ENCODE results near the gene C15orf39.

C15orf39 gene

DNA sequence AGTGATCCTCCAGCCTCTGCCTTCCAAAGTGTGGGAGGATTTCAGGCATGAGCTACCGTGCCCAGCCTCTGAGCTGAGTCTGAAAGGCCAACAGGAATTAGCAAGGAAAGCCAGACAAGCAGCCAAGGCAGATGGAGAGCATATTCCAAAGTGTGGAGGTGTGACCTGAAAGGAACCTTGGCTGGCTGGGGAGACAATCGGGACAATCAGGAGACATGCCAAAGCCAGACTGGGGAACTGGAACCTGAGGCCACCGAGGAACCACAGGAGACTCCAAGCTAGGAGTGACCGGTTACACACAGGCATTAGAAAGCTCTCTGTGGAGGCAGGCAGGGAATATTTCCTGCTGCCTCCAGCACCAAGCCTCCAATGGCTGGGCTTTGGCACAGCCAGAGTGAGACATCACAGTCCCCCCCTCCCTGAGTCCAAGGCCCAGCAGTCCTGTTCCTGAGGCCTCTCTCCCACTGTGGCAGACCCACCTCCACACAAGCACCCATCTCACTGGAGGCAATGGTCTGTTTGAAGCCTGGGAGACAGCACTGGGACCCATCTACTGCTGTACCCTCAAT is 4.5 kb upstream of the C15orf39 start:
- no peak for DNase-seq (ENCODE audit: low read depth in 2 of 2)

DNA sequence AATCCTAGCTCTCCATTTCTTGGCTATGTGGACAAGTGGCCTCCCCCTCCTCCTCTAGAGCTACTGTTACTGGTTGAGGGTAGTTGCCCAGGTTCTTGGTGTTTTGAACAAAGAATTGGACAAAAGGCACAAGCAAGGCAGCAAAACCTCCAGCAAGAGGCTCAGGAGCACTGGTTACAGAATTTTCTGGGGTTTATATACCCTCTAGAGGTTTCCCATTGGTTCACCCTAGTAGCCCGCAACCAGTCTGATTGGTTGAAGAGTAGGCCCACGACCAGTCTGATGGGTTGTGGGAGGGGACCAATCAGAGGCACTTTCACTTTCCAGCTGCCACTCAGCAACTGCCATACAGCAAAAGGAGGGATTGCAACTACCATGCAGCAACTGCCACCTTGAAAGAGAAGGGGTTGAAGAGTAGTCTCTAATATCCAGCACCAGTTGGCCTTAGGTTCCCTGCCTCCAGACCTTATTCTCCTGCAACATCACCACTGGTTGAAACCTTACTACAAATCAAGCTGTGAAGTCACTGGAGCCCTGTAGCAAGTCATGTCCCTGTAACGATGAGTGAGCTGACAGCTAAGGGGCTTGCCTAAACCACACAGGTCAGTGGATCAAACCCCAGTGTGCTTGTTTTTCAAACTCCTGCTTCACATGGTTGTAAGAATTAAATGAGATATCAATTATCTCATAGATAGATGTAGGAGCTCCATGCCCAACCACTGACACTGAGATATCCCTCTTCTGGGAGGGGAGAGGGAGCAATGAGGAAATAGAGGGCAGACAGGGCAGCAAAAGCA is 2.9 kb upstream of the C15orf39 start:
- no peak for DNase-seq (ENCODE audit: low read depth in 2 of 2)

DNA sequence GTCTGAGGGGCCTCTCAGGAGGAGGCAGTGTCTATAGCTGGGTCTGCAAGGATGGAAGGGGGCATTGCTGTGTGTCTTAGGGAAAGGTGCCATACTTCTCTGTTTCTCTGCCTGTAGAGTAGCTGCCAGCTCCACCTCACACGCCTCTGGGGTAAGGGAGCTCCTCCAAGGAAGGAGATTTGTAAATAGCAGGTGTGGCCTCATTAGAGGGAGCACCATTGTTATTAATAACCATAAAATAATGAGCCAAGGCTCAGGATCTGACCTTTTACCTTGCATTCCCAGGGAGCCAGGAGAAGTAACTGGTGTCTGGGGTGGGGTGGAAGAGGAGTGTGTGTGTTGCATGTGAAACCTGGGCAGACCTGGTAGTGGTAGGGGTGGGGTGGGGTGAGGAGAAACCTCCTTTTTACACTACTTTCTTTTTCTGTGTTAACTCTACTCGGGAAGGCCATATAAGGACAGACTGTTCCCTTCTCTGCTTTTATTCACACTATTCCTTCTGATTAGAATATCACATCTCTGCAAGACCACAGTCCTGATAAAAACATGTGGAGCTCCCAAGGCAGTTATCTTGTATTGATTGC is 2.2 kb upstream of the C15orf39 start:
- no peak for DNase-seq (ENCODE audit: low read depth in 2 of 2)

DNA sequence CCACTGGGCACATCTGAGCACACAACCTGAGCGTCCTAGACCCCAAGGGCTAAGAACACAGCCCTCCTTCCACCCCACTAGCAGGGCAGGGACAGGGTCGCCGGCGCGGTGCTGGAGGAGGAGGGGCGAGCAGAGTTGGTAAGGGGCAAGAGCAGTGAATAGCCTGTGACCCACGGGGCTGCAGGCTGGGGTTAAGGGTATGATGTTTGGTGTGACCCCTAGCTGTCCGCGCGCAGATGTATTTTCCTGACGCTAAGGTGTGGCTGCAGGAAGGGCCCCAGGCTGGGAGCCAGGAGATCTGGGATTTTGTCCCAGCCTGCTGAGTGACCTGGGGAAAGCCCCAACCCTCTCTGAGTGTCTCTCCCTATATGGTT is 1.3 kb upstream of the C15orf39 start:
- no peak for DNase-seq (ENCODE audit: low read depth in 2 of 2)

DNA sequence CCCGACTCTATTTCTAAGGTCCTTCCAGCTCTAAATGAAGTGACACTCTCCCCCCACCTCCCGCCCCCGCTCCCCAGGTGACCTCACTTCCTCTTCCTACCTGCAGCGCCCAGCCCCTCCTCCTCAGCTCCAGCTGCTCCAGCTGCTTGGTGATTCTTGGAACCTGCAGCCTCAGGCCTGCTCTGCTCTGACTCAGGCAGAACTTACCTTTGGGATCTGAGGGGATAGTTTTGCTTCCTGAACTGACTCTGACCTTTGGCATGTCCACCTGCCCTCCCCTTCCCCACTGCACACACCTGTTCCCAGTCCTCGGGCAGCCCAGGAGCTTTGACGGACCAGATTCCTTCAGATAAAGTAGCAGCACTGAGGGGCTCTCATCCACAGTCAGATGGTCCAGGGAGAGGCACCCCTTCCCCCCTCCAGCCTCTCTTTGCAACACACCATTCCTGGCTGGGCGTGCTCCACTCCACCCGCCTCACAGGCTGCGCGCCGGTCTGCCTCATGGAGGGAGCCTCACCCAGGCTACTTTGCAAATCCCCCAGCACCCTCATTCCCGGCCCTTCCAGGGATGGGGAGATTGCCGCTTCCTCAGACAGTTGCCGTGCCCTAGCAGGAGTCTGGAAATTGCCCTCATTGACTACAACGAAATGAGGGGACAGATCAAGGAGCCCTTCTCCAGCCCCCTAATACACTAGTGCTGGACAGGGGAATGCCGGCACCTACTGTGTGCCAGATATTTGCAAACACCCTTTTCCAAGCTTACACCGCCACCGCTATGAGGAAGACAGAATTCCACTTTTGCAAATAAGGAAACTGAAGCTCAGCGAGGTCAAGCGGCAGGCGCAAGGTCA is 692 bp upstream of the C15orf39 start:
- DNase-seq (ENCODE audit: low read depth in 2 of 2) = peak; percentile 14 to 32

DNA sequence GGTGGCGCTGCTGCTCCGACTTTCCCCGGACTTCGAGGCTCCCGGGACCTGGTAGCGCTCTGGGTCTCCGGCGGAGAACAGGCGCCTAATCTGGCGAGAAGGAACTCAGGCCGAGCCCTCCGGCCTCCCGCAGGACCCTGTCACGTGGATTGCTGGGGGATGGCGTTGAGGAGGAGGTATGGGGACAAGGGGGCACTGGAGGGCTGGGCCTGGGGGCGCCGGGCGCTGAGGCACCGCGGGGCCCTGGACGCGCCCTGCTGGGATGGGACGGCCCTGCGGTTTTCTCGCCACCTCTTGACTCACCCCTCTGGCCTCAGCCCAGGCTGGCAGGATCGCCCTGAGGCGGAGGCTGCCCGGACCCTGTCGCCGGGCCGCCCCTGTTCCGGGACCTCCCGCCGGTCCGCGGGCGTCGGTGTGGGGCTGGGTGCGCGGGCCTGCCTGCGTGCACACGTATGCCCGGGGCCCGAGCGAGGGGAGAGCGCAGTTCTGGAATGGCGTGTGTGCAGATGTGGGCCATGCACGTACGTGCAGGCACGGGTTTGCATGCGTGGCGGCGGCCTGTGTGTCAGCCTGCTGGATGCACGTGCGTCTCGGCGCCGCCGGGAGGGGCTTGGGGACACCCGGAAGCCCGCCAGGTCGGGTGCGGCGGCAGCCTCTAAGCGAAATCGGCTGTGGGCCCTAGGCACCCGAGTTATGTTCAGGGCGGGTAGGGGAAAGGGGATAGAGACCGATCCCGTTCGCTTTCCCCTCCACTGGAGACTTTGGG is 752 bp downstream of the C15orf39 start:
- DNase-seq (ENCODE audit: low read depth in 2 of 2) = peak; percentile 64 to 76

DNA sequence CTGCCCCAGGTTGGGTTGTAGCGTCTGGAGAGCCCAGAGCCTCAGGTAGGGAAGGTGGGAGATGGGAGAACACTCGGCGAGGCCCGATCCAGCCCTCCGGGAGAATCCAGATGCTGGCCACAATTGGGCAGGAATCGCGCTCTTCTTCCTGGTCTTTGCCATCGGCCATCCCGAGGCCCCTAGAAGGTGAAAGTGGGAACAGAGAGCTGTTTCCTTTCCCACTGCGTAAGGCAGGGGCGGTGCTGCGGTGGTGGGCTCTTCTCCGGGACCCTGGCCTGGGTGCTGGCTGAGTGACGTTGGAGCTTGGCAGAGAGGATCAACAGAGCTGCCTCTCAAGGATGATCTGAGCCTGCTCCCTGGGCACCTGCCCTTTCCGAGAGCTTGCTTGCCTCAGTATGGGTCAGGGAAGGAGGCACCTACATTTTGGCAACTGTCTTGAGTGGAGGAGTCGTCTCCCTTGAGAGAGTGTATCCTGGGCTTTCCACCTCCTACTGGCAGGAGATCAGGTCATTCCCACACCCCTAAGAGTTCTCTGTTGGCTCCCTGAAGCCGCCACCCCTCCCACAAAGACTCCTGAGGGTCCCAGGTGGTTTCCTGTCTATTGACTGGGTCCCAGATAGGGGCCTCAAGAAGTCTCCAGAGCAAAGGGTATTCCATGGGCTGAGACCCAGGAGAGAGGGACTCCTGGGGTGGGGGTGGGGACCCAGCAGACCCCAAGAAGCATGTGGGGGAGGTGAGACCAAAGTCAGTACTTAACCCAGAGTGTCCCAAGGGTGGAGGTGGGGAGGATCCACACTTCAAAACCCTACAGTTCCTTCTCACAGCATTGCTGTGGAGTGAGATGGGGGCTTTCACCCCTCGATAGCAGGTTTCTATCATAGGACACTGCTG is 1.6 kb downstream of the C15orf39 start:
- DNase-seq (ENCODE audit: low read depth in 2 of 2) = no peak

DNA sequence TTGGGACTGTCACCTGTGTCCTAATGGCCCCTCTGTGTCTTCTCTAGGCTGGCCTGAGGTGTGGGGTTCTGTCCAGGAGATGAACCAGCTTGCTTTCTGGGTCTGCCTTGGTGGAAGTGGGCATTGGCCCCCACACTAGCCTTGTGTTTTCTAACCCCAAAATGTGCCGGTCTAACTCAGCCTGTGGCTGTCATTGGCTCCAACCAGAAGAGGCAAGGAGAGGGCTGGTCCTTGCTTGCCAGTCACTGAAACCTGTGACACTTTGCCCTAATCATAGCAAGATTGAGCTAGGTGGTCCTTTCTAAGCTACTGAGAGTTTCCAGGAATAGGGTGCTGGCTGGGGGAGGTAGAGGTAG is 2.2 kb downstream of the C15orf39 start:
- no peak for DNase-seq (ENCODE audit: low read depth in 2 of 2)

DNA sequence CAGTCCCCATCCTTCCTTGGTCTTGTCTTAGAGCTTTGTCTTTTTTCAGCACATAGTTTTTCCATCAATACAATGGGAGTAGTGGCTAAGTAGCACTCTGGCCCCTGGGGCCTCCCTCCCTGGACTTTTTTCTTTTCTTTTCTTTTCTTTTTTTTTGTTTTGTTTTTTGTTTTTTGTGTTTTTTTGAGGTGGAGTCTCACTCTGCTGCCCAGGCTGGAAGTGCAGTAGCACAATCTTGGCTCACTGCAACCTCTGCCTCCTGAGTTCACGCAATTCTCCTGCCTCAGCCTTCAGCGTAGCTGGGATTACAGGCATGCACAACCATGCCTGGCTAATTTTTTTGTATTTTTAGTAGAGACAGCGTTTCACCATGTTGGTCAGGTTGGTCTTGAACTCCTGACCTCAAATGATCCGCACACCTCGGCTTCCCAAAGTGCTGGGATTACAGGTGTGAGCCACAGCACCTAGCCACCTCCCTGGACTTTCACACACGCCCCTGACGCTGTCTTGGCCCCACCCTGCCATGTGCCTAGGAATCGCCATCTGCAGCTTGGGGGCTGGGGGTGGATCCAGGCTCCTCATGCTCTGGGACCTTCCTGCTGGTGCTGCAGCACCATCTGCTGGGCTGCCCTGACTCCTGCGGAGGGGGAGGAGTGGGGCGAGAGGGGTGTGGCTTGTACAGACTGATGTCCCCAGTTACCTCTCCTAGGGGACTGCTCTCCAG is 2.8 kb downstream of the C15orf39 start:
- peak; percentile 68 to 84 for DNase-seq (ENCODE audit: low read depth in 2 of 2)

DNA sequence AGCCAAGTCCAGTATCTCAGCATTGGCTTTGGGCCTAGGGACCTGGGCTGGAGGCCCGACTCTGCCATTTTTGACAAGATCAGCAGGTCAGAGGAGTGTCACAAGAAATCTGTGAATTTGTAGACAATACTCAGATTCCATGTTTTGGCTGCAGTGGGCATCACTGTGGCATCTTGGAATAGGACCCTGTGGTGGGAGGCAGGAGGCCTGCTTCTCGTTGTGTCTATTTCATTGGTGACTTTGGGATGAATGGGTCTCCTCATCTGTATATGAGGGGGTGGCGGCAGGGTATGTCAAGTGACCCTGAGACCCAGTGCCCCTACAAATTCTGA is 3.3 kb downstream of the C15orf39 start:
- no peak for DNase-seq (ENCODE audit: low read depth in 2 of 2)

DNA sequence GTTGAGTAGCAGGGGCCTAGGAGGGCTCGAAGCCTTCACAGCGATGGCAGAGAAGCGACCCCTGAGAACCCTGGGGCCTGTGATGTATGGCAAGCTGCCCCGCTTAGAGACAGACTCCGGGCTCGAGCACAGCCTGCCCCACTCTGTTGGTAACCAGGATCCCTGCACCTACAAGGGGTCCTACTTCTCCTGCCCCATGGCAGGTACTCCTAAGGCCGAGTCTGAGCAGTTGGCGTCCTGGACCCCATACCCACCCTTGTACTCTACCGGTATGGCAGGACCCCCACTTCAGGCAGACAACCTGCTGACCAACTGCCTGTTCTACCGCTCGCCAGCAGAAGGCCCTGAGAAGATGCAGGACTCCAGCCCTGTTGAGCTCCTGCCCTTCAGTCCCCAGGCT is 4.3 kb downstream of the C15orf39 start:
- no peak for DNase-seq (ENCODE audit: low read depth in 2 of 2)

DNA sequence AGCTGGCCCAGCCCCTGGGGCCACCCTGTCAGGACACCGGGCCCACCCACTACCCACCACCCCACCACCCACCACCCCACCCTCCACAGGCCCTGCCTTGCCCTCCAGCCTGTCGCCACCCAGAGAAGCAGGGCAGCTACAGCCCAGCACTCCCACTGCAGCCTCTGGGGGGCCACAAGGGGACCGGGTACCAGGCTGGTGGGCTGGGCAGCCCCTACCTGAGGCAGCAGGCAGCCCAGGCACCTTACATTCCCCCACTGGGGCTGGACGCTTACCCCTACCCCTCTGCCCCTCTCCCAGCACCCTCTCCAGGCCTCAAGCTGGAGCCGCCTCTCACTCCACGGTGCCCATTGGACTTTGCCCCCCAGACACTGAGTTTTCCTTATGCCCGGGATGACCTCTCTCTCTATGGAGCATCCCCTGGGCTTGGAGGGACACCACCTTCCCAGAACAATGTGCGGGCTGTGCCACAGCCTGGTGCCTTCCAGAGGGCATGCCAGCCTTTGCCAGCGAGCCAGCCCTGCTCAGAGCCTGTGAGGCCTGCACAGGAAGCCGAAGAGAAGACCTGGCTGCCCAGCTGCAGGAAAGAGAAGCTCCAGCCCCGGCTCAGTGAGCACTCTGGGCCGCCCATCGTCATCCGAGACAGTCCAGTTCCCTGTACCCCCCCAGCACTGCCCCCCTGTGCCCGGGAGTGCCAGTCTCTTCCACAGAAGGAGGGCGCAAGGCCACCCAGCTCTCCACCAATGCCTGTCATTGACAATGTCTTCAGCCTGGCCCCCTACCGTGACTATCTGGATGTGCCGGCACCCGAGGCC is 5.3 kb downstream of the C15orf39 start:
- DNase-seq (ENCODE audit: low read depth in 2 of 2) = no peak

DNA sequence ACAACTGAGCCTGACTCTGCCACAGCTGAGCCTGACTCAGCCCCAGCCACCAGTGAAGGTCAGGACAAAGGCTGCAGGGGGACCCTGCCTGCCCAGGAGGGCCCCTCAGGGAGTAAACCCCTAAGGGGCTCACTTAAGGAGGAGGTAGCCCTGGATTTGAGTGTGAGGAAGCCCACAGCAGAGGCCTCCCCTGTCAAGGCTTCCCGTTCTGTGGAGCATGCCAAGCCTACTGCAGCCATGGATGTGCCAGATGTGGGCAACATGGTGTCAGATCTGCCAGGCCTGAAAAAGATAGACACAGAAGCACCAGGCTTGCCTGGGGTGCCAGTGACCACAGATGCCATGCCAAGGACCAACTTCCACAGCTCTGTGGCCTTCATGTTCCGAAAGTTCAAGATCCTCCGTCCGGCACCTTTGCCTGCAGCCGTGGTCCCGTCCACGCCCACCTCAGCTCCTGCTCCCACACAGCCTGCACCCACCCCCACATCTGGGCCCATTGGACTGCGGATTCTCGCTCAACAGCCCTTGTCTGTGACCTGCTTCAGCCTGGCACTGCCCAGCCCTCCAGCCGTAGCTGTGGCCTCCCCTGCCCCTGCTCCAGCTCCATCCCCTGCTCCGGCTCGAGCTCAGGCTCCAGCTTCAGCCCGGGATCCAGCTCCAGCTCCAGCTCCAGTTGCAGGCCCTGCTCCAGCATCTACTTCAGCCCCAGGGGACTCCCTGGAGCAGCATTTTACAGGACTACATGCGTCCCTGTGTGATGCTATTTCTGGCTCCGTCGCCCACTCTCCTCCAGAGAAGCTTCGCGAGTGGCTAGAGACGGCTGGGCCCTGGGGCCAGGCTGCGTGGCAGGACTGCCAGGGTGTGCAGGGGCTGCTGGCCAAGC is 6.2 kb downstream of the C15orf39 start:
- DNase-seq (ENCODE audit: low read depth in 2 of 2) = no peak

DNA sequence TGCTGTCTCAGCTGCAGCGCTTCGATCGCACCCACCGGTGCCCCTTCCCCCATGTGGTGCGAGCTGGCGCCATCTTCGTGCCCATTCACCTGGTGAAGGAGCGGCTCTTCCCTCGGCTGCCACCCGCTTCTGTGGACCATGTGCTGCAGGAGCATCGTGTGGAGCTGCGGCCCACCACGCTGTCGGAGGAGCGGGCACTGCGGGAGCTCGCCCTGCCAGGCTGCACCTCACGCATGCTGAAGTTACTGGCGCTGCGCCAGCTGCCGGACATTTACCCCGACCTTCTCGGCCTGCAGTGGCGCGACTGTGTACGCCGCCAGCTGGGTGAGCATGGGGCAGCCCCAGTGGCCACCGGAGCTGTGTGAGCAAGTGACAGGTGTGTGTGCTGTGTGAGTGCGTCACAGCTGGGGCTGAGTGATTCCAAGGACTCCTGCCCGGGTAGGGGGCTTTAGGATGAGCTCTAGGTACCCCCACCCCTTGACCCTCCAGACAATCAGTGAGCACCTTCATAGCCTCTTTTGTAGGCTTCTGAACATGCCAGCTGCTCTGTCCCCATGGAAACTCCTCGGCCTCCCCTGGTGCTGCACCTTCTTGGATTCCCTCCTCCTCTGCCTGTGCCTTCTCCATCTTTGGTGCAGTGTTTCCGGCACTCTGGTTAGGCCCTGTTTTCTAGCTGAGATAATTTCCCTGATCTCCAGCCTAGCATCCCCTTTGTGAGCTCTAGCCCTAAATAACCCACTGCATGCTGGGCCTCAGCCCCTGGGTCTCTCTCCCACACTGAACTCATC is 7.0 kb downstream of the C15orf39 start:
- no peak for DNase-seq (ENCODE audit: low read depth in 2 of 2)

DNA sequence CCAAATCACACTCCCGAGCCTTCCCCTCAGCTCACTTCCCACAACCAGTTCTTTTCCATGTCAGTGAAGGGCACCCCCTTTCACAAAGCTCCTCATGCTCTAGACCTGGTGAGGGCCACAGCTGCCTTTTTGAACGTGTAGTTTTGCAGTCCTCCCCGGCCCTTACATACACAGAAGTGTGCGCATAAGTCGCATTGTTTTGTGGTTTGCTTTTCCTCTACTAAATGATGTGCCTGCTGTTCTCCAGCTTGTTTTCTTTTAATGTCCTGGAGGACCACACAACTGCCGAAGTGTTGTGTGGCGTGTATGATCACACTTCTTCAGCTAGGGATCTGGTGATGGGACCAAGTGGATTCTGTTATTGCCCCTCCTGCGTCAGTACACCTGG is 7.6 kb downstream of the C15orf39 start:
- no peak for DNase-seq (ENCODE audit: low read depth in 2 of 2)

DNA sequence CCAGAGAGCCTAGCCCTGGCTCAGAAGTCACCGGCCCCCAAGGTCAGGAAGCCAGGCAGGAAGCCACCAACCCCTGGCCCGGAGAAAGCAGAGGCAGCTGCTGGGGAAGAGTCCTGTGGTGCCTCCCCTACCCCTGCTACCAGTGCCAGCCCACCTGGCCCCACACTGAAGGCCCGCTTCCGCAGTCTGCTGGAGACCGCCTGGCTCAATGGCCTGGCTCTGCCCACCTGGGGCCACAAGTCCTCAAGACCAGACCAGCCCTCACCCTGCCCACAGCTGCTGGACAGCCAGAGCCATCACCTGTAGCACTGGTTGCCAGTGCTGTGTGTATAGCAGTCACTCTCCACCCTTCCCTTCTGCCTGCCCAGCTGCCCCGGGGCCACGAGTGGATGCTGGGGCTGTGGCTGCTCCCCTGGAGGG is 9.1 kb downstream of the C15orf39 start:
- DNase-seq (ENCODE audit: low read depth in 2 of 2) = no peak

DNA sequence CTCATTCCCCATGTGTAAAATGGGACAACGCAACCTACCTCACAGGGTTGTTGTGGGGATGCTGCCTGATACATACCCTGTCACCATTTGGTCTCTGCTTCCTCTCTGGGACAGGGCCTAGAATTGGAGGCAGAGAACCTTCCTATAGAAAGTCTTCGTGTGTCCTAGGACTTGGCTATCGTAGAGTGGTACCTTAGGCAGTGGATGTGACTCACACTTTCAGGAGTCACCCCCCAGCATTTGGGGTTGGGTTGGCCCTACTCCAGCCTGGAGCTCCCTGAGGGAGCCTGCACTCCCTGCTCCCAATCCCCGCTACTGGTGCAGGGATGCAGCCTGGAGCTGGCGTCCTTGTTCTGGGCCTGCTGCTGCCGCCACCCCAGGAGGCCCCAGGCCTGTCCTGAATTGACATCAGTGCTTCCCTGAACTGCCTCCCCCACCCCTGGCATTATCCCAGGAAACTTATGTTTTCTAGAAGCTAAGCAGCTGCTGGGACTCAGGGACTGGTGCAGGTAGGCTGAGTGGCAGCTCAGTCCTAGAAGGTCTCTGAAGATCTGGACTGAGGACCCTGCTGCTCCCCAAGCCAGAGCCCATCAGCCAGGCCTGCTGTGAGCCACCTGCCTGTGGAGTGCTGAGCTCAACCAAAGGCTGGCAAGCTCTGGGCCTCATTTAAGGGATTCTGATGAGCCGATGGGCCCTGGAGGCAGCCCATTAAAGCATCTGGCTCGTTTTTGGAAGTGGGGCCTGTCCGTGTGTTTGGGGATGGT is 9.9 kb downstream of the C15orf39 start:
- no peak for DNase-seq (ENCODE audit: low read depth in 2 of 2)

Measured in stimulated activated CD4-positive, alpha-beta T cell treated with anti-CD3 and anti-CD28 coated beads, Interleukin-12 subunit alpha, Interleukin-12 subunit beta, amount 100 ng/mL, for 24 hours (primary cell).